CD4-positive, alpha-beta T cell treated with Interleukin-12 subunit alpha and Interleukin-12 subunit beta, for 1 hour (primary cell): ENCODE results near the gene DLGAP4.
A peak's percentile ranks its signal among the peaks of the same experiment; 100 is the strongest.
"Not testable (repeated sequence)": the region's sequence is repeated elsewhere in the genome, so short reads cannot be mapped to it uniquely, and the experiment has no call there.

Experiments used
- DNase-seq: peaks from one replicate; pipeline ENCODE4 v3.0.0-alpha.2; 2020

Gene DLGAP4

DNA sequence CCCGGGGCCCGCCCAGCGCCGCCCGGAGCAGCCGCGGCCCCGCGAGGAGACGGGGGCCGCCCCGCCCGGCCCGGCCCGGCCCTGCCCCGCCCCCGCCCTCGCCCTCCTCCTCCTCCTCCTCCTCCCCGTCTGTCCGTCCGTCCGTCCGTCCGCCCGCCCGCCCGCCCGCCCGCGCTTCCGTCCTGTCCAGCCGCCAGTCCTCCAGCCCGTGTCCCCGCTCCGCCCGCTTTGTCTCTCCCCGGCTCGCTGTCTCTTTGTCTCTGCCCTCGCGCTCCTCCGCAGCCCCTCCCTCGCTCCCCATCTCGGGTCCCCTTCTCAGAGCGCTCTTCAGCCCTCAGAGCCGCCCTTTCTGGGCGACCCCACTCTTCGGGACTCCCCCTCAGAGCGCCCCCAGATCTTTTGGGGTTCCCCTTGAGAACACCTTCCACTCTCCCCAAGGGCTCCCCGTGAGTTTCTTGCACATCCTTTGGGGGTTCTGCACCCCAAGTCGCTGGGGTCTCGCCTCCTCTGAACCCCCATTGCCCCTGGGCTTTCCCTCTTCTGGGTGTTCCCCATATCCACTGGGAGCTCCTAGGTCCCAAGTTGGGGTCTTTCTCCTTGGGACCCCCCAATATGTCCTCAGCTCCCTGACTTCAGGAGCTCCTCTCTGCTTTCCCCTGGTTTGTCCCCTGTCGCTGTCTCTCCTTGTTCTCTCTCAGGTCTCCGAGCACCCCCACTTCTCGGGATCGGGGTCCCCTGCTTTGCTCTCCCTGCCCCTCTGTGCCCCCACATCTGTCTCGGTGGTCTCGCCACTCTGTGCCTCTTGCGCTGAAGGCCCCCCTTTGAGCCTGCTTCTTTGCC is 155.7 kb downstream of the DLGAP4 start:
- DNase-seq, result peak; percentile 45

DNA sequence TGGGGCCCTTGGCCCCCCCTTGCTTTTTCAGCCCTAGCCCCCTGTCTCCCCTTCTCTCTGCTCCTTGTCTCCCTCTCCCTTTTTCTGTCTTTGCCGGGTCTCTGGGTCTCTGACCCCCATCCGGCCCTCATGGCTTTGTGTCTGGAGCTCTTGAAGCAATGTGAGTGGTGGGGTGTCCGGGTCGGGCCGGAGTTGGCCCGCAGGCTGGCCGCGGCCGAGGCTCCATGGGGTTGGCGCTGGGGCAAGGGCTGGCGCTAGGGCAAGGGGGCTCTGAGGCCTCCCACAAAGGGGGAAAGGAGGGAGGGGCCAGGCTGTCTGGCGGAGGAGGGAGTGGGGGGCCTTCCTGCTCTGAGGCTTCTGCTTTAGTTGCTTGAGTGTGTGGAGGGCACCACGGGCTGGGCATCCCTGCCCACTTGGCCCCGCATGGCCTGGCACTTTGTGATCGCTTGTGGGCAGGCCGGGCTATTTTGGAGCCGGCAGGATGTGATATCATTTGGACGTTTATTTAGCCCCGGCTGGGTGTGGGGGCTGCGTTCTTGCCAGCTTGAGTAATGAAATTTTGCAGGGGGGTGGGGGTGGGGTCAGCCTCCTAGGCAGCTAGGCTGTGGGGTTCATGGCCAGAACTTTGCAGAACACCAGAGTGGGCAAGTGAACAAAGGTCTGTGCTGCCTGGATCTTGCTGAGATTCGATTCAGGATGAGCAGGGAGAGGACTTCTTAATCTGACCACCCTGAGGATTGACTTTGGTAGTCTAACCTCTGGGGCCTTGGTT is 156.5 kb downstream of the DLGAP4 start:
- DNase-seq, result peak; percentile 18

DNA sequence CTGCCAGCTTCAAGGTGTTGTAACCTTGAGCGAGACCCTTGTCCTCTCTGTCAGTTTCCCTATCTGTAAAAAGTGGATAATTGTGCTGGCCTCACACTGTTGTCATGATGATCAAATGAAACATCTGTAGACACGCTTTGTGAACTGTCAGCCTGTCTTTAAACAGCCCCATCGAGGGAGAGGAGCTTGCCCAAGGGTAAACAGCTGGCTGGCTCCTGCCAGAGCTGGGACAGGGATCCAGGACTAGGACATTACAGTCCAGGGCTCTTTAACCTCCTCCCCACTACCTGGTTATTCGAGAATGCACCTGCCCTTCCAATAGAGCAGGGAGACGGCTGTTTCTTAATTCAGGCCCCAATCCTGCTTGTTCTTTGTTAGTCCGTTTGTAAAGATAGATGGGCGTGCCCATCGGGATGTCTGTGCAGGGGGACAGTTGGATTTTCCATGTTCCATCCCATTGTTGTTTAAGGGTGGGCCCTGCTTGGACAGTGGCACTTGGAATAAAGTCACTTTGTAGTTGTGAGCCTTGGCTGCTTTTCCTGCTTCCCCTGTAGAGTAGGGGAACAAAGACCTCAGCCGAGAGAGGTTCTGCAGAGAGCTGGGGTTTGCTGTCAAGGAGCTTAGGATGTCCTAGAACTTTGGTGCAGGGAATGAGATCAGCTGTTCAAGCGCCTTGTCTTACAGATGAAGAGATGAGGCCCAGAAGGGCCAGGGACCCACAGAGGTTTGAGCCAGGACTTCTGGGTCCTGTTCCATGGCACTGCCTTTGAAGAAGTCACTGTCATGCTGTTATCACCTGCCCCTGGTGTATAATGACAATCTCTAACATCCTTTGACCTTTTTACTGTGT is 157.3 kb downstream of the DLGAP4 start:
- no peak for DNase-seq

DNA sequence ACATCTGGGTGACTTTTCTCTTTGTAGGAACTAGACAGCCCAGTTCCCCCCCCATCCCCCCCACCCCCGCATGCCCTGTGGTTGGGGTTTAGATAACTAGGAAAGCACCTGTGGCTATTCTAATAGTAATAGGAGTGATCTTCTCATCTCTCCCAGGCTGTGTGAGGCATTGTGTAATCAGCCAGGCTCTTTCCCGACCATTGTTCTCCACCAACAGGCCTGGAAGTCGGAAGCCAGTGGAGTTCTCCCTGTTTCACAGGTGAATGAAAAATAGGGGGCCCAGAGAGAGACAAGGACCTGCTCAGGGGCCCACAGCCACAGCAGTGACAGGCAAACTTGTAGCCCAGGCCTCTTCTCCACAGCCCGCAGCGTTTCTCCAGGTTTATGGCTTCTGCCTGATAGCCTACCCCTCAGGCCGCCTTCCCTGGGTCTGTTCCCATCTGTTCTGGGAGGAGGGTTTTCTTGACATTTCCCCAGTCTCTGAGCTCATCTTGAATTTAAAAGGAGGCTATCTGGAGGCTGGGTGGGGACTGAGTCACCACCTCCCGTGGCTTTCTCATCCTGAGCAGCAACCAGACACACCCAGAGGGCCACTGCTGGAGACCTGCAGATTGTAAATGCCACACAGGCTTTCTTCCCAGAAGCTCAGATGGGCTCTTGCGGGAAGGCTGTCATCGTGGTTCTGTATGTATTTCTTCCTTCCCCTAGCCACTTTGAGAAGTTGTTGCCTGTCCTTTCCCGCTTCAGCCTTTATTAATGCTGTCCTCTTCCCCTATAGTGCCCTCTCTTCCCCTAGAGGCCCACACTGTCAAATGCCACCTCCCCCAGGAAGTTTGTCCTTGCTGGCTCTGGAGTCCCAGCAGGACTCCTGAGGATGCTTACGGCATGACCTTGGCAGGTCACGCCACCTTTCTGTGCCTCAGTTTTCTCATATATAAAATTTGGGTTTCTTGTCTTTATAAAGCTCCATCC is 159.3 kb downstream of the DLGAP4 start:
- peak; percentile 39 for DNase-seq

DNA sequence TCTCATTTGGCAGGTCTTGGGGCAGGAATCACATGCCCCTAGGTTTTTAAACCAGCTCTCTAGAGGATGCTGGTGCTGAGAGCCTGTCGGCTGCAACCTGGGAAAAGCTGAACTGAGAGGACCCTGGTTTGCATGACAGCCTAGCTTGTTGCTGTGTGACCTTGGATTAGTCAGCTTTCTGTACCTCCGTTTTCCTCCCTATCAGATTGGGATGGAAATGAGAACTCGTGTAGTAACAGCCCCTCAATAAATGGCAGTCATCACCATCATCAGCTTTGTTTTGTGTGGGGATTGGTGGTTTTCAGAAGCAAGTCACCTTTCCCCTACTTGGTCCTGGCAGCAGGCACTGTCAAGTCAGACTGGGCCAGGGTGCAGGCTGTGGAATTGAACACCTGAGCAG is 159.9 kb downstream of the DLGAP4 start:
- DNase-seq, result no peak

DNA sequence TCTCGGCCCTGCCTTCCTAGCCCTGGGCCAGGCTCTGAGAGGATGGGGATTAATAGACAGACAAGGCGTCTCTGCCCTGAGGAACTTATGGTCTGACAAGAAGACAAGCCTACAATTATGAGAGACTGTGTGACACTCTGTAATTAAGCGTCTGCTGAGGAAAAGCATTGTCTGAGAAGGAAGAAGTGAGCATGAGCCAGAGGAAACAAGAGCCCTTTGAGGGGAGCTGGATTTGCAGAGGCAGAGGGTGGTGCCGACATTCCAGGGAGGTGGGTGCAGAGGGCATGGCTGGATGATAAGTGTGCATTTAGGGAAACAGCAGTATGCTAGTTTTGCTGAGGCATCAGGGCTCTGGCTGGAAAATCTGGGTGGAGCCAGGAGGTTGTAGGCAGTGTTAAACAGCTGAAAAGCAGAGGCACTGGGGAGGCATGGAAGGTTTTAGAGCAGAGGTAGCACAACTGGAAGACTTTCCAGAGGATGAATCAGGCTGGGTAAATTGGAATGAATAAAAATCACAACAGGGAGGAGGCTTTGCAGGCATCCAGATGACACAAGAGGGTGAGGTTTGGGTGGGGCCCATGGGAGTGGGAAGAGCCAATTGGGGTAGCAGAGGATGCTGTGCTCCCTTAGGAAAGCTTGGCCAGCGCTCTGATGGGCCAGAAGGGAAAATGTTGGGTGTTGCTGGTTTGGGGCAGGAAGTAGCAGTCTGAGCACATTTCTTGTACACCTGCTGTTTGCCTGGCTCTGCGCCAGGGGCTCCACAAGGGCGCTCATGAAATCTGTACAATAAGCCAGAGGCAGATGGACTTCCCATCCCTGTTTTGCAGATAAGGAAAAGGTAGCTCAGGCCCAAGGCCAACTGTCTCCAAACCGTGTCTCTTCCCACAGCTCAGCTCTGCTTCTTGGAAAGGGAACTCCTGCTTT is 161.2 kb downstream of the DLGAP4 start:
- peak; percentile 62 for DNase-seq

DNA sequence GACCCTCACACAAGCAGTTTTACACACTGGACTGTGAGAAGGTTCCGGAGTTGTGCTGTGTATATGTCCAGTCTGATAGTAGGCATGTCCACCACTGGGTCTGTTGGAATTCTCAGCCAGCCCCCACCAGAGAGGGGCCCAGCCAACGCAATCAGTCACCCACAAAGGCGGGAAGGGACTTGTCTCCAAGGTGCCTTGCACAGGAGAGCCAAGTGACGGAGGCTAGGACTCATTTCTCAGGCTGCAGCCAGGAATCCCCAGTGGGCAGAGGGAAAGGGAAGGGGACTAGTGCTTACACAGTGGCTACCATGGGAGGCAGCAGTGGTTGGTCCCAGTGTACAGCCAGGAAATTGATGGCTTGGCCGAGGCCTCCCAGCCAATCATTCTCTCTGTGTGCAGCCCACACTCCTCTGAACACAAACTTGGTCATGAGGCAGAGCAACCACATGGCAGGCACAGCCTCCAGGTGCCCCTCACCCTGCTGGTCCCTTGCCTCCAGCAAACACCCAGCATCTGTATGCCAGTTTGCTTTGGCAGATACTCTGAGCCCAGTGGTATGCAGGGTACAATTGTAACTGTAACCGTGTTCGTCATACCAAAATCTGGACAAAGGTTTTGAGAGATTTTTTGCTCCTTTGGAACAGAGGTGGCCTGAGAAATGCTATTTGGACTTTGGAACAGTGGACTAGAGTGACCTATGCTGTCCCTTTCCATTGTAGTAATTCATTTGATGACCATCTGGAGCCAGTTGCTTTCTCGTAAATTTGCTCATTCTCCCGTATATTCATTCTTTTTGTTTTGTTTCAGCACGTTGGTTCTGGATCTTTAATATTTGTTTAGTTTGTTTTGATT is 162.2 kb downstream of the DLGAP4 start:
- no peak for DNase-seq

DNA sequence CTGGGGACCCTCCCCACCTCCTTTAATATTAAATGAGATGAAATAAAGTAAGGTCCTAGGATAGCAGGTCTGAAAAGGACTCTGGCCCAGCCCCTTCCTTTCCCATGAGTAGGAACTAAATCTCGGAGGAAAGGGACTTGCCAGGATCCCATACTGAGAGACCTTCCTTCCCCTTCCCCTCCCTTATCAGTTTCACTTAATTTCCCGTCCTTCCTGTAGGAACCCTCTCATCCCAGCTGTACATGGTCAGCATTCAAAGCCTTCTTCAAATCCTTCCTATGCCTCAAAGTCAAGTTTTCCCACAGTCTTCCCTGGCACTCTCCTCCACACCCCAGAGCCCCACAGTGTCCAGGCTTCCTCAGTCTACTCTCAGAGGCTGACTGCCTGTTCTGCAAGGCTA is 163.8 kb downstream of the DLGAP4 start:
- no peak for DNase-seq

DNA sequence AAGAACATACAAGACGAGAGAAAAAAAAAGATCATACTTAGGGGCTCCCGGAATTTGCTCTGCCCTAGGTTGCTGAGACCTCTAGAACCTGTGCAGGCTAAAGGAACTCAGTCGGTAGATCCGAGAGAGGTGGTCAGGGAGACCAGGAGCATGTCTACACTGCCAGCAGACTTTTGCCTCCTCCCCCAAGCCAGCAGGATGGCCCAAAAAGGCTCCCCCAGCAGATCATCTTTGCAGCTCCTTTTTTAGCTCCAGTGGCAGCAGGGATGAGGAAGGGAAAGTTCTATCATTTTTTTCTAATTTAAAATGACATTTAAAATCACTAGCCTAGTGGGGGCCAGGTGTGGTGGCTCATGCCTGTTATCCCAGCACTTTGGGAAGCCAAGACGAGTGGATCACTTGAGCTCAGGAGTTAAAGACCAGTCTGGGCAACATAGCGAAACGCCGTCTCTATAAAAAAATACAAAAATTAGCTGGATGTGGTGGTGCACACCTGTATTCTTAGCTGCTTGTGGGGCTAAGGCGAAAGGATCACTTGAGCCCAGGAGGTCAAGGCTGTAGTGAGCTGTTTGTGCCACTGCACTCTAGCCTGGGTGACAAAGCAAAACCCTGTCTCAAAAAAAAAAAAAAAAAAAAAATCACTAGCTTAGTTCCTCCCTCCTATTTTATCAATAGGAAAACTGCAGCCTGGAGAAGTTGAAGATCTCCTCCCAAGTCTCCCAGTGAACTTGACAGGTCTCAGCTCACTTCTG is 165.9 kb downstream of the DLGAP4 start:
- DNase-seq, result no peak

DNA sequence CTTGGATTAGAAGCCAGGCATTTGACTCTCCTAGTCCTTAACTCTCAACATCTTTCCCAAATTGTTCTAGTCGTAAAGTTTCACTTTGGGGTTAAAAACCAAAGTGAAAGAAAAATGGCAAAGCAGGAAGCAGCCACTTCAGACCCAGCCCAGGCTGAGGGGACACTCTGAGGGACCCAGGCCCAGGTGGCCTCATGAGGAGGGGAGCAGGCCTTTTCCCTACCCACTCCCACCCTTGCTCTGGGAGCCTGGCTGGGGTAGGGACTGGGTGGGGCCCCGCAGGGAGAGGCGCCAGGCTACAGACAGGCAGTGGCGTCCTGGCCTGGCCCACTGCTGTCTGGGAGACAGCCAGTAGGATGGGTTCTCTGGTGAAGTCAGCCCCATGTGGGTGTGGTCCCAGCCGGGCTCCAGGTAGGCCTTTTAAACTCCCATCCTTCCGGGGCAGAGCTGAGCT is 166.5 kb downstream of the DLGAP4 start:
- peak; percentile 24 for DNase-seq

DNA sequence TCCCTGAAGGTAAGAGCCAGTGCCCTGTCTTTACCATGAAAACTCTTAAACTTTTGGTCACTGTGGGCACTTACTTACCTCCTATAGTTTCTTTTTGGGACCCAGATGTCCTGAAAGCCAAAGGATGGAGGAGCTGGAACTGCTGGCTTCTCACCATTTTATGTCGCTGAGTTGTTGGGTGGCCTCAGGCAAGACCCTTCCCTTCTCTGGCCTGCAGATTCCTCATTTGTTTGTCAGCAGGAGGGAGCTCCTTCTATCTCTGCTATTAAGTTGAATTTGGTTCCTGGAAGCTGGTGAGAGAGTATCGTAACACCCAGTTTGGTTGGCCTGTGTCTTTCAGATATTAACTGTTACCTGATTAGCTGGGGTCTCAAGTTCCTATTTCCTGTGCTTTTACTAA is 167.0 kb downstream of the DLGAP4 start:
- no peak for DNase-seq

DNA sequence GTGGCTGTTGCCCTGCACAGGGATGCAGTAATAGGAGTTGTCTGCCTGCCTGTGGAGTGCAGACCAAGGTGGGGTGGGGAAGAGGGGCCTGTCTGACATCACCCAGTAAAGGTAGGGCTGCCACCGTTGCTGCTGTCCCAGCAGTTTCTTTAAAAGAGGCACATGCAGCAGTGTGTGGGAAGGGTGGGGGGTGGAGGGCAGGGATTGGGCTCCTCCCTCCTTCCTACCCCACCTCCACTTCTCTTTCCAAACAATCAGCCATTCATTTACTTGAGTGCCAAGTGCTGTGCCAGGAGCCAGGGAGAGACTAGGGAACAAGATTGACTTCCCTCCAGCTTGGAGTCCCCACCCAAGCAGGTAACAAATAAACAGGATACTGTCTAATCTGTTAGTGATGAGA is 168.4 kb downstream of the DLGAP4 start:
- no peak for DNase-seq

DNA sequence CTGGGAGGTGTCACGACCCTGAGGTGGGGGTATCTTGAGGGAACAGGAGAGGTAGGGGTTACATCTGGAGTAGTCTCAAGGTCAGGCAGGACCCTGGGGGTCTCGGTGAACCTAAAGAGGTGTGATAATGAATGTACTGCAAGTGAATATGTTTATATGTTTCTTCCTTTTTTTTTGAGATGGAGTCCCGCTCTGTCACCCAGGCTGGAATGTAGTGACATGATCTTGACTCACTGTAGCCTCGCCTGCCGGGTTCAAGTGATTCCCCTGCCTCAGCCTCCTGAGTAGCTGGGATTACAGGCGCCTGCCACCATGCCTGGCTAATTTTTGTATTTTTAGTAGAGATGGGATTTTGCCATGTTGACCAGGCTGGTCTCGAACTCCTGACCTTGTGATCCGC is 168.9 kb downstream of the DLGAP4 start:
- not testable (repeated sequence) for DNase-seq

DNA sequence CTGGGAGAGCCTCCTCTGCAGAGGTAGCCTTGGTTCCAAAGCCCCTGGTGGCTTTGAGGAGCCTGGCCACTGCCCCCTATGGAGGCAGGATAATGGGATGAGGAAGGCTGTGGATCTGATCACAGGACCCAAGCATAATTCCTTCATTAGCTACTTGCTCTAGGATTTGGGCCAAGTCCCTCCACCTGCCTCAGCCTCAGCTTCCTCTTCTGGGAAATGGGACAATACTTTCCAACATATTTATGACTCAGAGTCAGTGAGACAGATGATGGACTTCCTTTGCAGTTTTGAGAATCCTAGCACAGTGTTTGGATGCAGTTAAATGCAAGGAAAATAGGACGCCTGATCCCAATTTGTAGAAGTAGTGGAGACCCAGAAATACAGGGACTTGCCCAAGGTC is 171.3 kb downstream of the DLGAP4 start:
- DNase-seq, result no peak

DNA sequence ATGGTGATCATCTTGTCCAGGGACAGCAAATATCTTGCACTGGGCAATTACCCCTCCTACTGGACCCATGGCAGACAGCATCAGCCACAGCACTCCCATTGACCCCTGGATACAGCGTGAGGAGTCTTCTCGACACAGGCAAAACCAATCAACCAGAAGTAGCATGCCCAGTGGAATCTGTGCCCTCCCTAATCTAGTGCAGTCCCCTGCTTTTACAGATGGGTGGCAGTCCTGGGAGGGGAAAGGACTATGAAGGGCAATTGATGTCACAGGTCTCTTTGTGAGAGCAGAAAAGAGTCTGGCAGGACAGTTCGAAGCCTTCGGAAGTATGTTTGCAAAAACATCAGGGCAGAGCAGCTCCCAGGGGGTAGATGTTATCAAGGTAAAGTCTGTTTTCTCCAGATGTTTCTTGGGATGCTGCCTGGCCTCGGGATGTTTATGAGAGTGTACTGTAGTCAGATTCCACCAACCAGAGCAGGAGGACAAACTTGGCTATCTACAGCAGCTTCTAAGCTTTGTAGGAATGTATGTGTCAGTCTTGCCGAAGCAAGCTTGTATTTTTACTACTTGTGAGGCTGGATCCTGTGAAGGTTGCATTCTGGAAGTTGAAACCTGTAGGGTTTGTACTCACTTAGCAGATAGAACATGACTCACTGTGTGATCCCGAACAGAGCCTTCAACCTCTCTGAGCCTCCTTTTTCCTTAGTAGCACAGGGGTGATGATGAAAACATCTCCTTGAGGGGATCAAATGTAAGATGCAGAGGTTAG is 172.2 kb downstream of the DLGAP4 start:
- DNase-seq, result no peak

DNA sequence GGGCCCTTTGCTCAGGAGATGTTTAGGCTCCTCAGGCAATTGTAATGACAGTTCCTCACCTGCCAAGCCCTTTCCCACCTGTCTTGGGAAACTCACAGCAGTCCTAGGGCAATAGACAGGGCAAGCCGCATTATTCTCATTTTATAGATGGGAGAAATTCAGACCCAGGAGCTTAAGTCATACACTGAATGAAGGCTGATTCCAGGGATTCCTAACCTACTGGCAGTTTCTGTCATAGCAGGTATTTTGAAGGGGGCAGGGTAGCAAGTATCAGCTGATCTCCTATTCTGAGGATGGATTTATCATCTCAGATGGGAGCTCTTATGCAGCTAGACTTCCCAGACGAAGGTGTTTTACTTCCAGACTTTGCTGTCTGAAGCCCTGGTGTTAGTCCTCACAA is 173.8 kb downstream of the DLGAP4 start:
- no peak for DNase-seq

DNA sequence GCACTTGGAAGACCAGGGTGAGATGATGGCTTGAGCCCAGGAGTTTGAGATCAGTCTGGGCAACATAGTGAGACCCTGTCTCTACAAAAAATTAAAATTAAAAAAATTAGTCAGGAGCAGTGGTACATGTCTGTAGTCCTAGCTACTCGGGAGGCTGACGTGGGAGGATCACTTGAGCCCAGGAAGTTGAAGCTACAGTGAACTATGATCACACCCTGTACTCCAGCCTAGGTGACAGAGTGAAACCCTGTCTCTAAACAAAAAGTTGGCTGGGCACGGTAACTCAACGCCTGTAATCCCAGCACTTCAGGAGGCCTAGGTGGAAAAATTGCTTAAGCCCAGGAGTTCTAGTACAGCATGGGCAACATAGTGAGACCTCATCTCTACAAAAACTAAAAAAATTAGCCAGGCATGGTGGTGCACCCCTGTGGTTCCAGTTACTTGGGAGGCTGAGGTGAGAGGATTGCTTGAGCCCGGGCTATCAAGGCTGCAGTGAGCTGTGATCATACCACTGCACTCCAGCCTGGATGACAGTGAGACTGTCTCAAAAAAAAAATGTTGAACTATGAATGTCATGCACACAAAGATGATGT is 174.4 kb downstream of the DLGAP4 start:
- no peak for DNase-seq
